Retinal pigment epithelial cell (primary cell): ENCODE measurements around the gene USP17L30.

Experiments used
- DNase-seq: peaks from one replicate; pipeline ENCODE4 v3.0.0-alpha.2; 2010; ENCODE audit warnings: low read depth
- H3K4me3 ChIP-seq: 2 replicates; pipeline ENCODE4 v1.5.1; 2011; ENCODE audit warnings: mild to moderate bottlenecking, low read length, control low read depth, moderate library complexity
- CTCF ChIP-seq: conservative IDR thresholded peaks from 2 replicates; pipeline ENCODE4 v1.5.1; 2011; ENCODE audit warnings: low read depth, low read length, control low read depth, inconsistent platforms

Gene USP17L30

GRCh38 chr4:9409793-9410192 lies 46.9 kb downstream of the USP17L30 start:
- TF ChIP-seq CTCF: no peak
- H3K4me3 ChIP-seq: no peak overlapping the region
- no peak for DNase-seq
